GM18505 (cell line): ENCODE measurements around the gene C19orf18.

Experiments
- ATAC-seq: cut with Tn5 transposase; IDR thresholded peaks from one replicate; pipeline ENCODE4 v1.9.1; 2021; ENCODE audit not compliant: unreplicated experiment
- POLR2A ChIP-seq: IDR thresholded peaks from 4 replicates; pipeline ENCODE4 v1.6.1; 2011; ENCODE audit warnings: borderline replicate concordance; ENCODE audit not compliant: insufficient read depth, insufficient read length; ENCODE audit errors: extremely low read depth

Gene C19orf18

GRCh38 chr19:58000677-58001076, 26.3 kb upstream of the C19orf18 start:
- no peak for ATAC-seq
- TF ChIP-seq POLR2A: no peak

- ATAC-seq: no peak
- no peak for TF ChIP-seq POLR2A
Observed at GRCh38 chr19:57992841-57993240, 18.5 kb upstream of the C19orf18 start.

GRCh38 chr19:57978586-57979289, 4.4 kb upstream of the C19orf18 start:
- ATAC-seq: no peak
- TF ChIP-seq POLR2A: no peak

DNA sequence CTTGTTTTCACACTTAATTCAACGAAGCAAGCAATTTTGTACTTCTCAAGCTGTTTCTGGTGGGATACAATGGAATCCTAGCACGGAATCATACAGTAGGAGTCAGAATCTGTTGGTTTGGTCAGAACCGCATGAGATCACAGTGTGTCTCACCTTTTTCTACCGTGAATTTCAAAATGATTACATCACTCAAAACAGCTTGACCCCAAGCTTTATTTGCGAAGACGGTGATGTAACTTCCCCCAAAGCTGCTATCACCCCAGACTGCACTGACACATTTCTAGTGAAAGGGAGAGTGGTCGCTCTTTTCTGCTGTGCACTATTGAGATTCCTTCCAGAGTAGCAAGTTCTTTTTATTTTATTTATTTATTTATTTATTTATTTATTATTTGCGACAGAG, 9.6 kb downstream of the C19orf18 start:
- no peak for TF ChIP-seq POLR2A
- ATAC-seq: no peak

- ATAC-seq: no peak
- TF ChIP-seq POLR2A: no peak
Observed at GRCh38 chr19:57961785-57962184, 12.5 kb downstream of the C19orf18 start.

DNA sequence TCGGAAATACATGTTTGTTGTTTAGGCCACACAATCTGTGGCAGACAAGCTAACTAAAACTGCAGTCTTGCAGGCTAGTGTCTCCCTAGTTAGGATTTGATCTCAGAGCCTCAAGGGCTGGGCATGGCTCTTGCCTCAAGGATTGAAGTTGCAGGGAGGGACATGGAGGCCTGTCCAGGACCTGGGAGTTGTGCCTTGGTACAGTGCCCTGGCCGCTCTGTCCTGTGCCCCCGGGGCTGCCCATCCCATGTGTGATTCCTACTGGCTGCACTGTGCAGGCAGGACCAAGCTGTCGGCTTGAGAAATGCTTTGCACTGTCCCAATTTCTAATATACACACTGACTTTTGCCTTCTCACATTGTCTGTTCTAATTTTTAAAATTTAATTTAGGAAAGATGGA, 19.3 kb downstream of the C19orf18 start:
- no peak for TF ChIP-seq POLR2A
- no peak for ATAC-seq

DNA sequence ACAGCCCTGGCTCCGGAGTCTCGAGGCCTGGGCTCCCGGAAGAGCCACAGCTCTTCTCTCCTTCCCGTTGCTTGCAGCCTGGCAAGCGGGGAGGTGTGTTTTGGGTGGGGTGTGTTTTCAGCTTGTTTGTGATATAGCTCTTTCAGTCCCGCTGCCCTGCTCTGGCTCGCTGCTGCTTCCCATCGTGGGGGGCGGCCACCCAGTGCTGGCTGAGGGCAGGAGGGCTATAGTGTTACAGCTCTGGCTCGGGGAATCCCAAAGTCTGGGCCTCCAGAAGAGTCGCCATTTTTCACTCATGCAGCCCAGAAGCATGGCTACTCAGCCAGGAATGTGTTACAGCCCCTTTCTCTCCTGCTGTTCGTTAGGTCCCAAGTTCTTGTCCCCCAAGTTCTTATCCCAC, 24.6 kb downstream of the C19orf18 start:
- TF ChIP-seq POLR2A: no peak
- ATAC-seq: no peak

DNA sequence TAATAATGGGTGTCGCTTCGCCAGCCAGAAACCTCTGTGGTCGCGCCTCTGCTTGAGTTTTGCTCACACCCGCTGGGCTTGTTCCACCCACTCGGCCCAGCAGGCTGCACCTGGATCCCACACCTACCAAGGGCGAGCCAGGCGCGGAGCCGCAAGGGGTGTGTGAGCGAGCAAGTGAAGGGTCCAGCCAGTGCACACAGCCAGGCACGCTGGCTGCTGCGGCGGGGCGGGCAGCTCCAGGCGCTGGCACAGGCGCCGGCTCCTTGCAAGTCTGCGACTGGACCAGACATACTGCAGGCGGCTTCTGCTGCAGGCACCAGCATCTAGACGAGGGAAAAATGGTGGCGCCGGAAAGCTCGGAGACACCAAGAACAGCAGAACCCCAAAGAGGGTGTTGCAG, 25.0 kb downstream of the C19orf18 start:
- ATAC-seq: no peak
- no peak for TF ChIP-seq POLR2A

- peak; percentile 88 for ATAC-seq
- TF ChIP-seq POLR2A: peak; percentile 66
Observed at GRCh38 chr19:57947419-57948134, 26.8 kb downstream of the C19orf18 start, which contains the start of gene ZNF256. ZNF256 (minus strand) TSS chr19:57947706; CDS start chr19:57947474, 232 bp downstream.

DNA sequence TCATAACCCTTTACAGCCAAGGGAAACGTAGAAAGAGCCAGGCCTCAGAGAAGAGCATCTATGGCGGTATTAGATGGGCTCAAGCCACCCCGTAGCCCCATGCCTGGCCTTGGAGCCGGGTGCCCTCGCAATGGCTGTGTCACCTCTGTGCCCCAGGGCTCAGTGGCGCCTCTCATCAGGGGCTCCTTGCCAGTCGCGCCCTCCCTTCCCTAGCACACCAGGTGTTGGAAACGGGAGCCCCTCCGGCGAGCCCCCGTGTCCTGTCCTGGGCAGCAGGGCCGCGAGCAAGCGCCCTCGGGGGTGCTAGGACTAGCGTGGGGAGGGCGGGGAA, 27.3 kb downstream of the C19orf18 start:
- TF ChIP-seq POLR2A: no peak
- ATAC-seq: no peak

GRCh38 chr19:57946316-57946715, 28.0 kb downstream of the C19orf18 start:
- ATAC-seq: no peak
- TF ChIP-seq POLR2A: no peak

GRCh38 chr19:57941593-57941992, 32.7 kb downstream of the C19orf18 start:
- TF ChIP-seq POLR2A: no peak
- ATAC-seq: no peak

DNA sequence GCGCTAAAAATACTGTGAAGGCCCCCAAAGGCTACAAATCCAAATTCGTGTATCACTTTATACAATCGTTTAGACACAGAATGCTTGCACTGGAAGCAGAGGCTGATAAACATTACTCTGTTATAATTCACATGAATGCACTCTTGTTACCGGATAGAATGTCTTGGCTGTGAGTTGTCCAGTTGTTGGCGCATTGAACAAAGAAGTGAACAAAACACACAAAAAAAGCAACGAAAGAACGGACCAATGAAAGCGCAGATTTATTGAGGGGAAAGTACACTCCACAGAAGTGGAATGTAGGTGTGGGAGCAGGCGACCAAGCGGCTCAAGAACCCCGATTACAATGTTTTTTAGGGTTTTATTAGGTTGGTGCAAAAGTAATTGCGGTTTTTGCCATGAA, 38.6 kb downstream of the C19orf18 start:
- TF ChIP-seq POLR2A: no peak
- no peak for ATAC-seq
